ENCODE data around the gene APOD.
"Not testable (repeated sequence)": the region's sequence is repeated elsewhere in the genome, so short reads cannot be mapped to it uniquely, and the experiment has no call there.

Gene APOD

DNA sequence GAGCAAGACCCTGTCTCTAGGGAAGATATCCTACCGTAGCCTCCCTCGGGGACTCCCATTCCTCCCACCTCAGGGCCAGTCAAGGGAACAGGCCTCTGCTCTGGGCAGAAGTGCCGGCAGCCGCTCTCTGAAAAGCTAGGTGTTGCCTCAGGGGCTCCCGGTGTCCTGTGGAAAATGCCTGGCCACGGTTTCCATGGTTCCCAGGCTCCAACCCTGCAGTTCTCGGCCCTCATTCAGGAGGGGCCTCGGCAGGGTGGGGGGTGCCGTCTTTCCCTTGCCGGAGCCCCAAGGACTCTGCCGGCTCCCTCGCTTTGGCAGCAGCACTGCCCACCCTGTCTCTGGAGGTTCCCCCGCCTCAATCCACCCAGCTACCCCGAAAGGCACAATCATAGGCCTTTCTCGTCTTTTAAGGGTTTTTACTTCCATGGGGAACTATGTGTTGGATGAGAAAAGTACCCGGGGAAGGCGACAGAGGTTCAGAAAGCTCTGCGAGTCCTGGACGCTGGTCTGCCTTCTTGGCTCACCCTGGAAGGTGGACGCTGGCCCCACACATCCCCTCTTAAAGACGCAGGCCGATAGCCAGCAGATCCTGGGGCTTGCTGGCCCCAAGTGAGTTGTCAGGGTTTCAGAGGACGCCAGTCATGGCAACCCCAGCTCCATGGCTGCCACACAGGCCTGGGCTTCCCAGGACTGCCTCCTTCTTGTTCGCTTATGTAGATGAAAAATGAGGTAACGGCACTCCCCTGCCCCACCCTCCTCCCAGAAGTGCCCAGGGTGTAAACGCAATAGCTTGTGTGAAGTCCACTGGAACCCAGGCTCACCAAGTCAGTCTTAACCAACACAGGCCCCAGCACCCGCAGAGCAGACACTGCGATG lies 34.3 kb upstream of the APOD start:
- not testable (repeated sequence) for DNase-seq

DNA sequence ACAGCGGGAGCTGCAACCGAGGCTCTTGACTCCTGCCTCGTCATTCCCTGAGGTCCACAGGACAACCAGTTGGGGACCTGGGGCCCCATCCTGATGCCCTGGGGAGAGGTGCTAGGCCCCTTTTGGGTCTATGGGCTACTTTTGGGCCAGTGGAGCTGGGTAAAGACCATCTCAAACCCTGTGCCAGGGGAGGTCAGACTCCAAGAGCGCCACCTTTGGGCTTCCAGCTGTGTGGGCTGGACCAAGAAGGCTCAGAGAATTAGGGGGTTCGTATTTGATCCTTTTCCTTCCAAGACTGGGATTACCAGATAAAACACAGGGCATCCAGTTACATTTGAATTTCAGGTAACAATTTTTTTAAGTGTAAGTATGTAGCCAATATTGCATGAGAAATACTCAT lies 33.4 kb upstream of the APOD start:
- not testable (repeated sequence) for DNase-seq

DNA sequence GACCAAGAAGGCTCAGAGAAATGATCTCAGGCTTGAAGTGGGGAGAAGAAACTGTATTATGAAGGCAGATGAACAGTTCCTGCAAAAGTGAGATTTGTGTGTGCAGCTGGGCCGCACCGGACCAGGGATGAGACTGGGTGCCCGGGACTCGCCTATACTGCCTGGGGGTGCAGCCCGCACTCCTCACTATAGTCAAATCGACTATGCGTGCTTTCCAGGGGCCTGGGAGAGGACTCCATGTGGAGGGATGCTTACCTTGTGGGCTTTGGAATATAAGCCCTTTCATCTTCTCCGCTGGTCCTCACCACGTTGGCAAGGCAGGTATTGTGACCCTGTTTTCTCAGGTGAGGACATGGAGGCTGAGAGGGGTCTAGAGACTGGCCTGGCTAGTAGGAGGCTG lies 32.9 kb upstream of the APOD start:
- DNase-seq = no peak

DNA sequence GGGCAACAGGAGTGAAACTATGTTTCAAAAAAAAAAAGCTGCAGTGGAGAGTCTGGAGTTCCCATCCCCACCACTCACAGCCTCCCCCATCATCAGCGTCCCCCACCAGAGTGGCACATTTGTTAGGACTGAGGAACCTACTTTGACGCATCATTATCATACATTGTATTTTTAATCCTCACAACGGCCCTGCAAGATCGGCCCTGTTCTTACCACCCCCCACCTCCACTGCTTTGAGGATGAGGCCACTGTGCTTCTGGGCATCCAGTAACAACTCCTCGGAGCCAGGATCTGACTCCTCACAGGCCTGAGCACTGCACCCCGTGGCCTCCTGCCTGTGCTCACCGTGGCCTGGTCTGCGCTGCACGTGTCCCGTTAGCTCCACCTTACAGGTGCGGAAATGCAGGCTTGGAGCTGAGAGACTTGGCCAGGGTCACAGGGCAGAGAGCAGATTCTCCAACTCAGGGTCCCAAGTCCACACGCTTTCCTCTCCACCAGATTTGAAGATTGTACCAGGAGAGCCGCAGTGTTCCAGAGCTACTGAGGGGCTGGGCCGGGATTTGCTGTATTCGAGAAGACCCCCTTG lies 32.3 kb upstream of the APOD start:
- DNase-seq = not testable (repeated sequence)

DNA sequence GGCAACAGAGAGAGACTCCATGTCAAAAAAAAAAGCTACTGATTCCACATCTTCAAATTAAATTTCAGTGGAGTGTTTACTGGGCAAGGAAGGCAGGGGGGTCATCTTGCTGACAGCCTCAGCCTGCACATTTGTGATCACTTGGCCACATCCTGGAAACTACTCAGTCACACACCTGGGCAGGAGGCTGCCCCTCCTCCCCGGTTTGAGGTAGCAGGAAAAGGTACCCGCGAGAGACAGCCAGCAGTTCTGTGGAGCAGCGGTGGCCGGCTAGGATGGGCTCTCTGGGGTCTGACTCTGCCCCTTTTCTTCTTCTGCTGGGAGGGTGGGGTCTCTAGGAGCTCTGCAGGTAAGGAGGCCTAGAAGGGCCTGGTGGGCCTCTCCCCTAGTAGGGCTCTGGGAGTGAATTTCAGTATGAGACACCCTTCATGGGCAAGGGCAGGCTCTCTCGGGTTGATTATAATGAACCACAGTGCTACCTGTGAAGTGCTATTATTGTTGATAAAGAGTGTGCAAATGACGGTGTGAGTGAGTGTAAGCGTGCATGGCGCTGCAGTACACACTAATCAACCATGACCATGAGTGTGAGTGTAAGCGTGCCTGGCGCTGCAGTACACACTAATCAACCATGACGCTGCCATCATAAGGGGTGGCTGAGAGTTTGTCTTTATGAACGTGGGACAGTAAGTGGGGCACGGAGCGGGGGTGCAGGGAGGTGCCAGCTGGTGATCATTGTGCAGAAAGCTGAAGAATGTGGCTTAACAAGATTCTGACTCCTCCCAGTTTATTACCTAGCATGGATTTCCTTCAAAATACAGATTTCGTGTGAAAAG lies 31.1 kb upstream of the APOD start:
- not testable (repeated sequence) for DNase-seq

DNA sequence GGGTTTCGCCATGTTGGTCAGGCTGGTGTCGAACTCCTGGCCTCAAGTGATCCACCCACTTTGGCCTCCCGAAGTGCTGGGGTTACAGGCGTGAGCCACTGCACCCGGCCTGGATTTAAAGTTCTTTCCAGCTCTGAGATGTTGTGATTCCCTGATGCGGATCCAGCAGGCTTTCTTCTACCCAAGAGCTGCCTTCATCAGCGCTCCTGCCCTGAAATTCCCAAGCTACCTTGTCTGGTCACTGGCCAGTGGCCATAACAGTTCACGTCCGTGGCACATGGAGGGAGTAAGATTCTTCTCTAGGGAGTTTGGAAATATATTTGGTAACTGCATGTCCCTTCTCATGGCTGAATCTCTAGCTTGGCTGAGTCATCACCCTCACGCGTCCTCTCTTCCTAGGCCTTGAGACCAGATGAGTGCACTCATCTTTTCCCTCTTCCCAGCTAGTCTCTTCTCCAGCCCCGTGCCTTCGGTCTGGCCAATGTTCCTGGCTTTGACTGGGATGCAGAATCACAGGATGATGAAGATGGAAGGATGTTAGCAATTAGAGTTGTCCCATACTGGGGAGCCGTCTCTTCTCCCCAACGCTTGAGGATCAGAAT lies 29.8 kb upstream of the APOD start:
- DNase-seq = no peak

DNA sequence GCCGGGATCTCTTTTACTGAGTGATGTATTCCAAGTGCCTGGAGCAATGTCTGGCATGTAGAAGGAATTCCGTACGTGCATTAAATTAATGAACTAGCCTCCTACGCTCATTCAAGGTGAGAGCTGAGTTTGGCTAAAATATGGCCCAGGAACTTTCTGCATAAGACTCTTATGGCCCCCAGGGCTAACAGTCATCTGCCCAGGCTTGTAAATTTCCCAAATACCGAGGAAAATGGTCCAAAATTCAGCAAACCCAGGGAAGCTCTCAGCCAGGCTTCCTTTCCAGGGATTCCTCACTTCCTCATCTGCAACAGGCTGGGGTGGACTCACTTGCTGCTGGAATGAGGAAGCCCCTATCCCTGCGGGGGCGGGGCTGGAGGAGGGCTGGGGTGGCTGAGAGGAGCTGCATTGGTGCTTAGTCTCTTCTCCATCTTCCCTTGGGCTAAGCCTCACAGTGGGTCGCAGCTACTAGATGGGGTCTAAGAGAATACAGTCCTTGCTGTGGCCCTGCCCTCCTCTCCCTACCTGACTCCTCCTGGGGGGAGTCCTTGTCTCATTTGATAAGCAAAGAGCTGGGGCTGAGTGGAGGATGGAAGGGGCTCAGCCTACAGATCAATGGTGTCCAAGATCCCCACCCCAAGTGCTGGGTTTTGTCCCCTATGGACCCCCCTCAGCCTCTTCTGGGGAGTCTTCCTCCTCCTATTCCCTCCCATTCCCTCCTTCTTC lies 28.5 kb upstream of the APOD start:
- DNase-seq = no peak

DNA sequence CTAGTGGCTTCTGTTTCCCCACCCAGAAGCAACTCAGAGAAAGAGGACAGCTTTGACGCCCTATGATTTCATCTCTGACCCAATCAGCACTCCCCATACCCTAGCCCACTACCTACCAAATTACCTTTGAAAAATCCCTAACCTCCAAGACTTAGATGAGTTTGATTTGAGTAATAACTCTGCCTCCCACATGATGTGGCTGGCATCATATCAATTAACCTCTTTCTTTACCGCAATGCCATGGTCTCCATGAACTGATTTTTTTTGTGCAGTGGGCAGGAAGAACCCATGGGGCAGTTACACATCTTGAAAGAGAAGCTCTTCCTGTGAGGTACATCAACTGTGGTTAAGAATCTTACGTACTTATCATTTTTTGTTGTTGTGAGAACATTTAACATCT lies 25.5 kb upstream of the APOD start:
- no peak for DNase-seq

DNA sequence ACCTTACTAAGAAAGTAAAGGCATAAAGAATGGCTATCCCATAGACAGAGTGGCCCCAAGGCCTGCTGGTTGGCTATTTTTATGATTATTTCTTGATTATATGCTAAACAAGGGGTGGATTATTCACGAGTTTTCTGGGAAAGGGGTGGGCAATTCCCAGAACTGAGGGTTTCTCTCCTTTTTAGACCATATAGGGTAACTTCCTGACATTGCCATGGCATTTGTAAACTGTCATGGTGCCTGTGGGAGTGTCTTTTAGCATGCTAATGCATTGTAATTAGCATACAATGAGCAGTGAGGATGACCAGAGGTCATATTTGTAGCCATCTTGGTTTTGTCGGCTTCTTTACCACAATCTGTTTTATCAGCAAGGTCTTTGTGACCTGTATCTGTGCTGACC lies 18.0 kb upstream of the APOD start:
- not testable (repeated sequence) for DNase-seq

DNA sequence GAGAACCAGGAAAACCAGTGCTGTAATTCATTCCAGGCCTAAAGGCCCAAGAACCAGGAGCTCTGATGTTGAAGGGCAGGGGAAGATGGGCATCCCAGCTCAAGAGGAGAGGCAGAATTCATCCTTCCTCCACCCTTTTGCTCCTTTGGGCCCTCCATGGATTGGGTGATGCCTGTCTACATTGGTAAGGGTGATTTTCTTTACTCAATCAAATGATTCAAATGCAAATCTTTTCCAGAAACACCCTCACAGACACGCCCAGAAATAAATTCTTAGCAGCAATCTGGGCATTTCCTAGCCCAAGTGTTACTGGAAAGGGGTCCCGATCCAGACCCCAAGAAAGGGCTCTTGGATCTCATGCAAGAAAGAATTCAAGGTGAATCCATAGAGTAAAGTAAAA lies 17.6 kb upstream of the APOD start:
- DNase-seq = no peak

DNA sequence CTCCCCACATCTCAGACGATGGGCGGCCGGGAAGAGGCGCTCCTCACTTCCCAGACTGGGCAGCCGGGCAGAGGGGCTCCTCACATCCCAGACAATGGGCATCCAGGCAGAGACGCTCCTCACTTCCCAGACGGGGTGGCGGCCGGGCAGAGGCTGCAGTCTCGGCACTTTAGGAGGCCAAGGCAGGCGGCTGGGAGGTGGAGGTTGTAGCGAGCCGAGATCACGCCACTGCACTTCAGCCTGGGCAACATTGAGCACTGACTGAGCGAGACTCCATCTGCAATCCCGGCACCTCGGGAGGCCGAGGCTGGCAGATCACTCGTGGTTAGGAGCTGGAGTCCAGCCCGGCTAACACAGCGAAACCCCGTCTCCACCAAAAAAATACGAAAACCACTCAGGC lies 16.2 kb upstream of the APOD start:
- not testable (repeated sequence) for DNase-seq

DNA sequence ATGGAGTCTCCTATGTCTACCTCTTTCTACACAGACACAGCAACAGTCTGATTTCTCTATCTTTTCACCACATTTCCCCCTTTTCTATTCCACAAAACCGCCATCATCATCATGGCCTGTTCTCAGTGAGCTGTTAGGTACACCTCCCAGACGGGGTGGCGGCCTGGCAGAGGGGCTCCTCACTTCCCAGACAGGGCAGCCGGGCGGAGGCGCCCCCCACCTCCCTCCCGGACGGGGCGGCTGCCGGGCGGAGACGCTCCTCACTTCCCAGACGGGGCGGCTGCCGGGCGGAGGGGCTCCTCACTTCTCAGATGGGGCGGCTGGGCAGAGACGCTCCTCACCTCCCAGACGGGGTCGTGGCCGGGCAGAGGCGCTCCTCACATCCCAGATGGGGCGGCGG lies 15.8 kb upstream of the APOD start:
- DNase-seq = not testable (repeated sequence)

DNA sequence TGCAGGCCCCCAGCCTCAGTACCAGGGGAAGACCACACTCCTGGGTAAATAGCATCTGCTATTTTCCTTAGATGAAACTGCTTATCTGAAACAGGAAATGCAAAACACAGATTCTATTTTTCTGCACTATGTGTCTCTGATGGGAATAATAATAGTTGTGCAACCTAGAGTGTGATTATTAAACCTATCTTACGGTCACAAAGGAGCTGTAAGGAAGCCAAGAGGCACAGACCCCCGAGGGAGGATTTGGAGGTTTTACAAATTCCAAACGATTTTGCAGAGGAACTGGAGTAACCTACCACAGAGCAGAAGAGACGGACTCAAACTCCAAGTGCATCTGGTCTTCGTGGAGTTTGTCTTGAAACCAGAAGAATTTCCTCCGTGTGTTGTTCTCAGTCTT lies 14.1 kb upstream of the APOD start:
- DNase-seq = no peak

DNA sequence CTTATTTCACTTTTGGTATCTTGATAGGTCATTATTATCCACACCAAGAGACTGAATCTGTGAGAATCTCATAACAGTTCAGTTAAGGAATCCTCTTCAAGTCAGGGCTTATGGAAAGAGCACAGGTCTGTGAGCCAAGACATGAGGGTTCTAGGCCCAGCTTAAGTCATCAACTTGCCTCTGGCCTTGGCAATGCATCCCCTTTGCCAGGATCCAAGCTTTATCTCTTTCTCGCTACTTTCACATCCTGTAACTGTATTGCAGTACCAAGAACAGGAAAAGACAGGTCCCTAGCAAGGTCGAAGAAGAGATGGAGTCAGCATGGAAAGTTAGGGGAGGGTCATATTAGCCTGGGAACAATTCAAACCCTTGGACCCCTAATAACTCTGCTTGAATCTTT lies 13.5 kb upstream of the APOD start:
- DNase-seq = no peak

DNA sequence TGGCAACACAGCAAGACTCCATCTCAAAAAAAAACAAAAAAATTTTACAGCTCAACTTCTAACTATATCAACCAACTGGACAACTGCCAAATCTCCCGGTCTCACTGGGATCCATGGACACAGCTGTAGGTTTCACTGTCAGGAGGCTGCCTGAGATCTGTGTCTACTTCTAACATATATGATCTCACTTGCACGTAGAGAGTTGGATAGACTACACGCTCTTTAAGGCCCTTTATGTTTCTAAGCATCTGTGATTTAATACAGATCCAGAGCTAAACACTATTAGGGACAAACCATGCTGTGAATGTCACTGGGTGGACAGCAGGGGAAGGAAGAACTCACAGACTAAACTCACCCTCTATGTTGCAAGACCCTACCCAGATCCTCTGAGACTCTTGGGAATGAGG lies 13.0 kb upstream of the APOD start:
- no peak for DNase-seq

DNA sequence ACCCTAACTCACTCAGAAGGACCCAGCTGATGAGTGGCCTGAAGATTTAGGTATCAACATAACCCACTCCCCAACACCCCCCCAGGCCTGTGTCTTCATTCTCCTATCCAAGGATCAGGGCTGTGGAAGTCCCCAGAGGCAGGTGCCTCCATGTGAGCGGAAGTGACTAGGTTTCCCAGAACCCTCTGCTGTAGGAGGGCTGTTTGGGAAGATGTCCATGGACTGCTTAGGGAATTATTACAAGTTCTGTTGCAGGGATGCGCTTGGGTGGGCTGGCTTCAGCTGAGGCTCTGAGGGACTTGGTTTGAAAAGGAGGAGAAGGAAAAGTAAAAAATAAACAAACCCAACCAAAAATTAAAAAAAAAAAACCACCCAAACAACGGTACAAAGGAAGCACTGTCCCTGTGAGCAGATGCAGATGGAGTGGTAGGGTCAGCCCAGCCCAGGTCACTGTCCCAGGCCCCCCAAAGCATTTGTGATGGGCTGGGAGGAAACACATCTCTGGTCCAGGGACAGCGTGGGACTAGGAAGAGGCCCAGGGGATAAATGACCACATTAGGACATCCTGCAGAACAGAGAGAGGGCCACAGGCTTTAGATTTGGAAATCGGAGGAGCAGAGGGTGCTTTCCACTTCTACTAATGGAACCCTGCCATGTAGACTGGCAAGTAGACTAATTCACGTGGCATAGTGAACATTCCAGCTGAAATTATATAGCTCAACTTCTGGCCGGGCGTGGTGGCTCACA lies 12.2 kb upstream of the APOD start:
- no peak for DNase-seq

DNA sequence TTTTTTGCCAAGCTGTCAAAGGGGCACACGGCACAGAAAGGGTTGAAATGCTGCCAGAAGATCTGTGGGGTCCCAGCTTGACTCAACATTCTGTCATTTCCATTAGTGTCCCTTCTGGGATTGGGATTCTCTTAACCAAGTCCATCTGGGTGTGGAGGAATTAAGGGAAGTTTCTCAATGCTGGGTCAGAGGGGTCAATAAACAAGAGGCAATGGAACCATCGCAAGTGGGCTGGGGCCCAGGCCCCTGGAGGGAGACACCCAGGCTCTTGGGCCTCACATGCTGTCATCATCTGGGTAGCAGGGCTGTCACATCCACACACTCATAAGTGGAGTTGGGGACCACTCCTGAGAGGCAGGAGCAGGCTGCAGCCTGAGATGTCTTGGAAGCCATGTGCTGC lies 8.1 kb upstream of the APOD start:
- no peak for DNase-seq

DNA sequence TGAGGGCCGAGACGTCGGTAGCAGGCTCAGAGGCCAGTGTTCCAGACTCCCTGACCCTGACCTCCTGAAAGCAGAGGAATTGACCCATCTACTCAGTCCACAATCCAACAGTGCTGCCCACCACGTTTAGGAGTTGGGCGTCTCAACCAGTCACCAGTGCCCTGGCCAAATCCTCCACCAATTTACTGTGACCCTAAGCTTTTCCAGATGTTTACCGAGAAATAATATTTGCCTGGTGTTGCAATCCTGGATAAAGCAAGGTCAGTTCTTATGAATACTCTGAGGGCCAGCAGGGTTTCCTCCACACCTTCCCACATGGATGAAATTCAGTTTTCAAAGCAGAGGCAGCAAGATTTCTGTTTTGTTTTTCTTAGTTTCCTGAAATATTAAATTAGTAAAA lies 7.5 kb upstream of the APOD start:
- DNase-seq = no peak

DNA sequence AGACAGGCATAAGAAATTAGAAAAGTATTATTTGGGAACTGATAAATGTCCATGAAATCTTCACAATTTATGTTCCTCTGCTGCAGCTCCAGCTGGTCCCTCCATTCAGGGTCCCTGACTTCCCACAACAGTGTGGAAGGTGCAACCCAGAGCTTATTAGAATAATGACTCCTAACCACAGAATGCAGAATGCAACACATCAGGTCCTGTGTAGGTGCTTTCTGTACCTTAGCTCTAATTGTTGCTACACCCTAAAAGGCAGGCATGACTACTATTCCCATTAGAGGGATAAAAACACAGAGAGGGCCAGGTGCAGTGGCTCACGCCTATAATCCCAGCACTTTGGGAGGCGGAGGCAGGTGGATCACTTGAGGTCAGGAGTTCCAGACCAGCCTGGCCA lies 6.6 kb upstream of the APOD start:
- not testable (repeated sequence) for DNase-seq

DNA sequence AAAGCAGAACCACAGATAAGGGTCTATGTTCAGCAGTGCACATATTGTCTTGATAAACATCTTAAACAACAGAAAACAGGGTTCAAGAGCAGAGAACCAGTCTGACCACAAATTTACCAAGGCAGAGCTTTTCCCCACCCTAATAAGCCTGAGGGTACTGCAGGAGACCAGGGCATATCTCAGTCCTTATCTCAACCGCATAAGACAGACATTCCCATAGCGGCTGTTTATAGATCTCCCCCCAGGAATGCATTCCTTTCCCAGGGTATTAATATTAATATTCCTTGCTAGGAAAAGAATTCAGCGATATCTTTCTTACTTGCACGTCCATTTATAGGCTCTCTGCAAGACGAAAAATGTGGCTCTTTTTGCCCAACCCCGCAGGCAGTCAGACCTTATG lies 6.1 kb upstream of the APOD start:
- DNase-seq = not testable (repeated sequence)

DNA sequence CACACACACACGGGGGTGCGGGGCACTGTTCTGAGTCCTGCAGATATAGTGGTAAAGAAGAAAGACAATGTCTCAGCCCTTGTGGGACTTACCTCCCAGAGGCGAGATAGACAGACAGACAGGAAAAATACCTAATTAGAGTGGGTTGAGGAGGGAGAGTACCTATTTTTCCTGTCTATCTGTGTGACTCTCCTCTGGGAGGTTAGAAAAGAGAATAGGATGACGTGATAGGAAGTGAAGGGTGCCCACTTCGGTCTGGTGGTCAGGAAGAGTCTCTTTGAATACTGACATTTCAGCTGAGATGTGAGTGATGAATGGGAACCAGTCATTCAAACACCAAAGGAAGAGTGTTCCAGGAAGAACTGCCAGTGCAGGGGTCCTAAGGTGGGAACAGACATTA lies 4.1 kb upstream of the APOD start:
- no peak for DNase-seq

DNA sequence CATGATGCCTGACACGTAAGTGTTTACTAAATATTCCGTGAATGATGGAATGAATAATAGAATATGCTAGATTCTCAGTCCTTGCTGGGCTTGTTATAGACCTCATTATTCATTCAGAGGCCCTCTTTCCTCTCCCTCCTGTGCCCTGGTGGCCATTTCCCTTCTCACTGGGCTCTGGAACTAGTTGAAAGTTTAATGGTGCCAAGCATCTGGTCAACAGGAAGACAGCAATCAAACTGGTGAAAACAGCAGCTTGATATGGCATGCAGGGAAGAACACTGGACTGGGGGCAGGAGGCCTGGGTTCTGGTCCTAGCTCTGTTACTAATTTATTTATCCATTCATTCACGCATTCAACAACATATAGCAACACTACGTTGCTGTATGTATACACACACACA lies 3.7 kb upstream of the APOD start:
- DNase-seq = no peak

All from NCI-H1436 (cell line).